GM12891 (cell line): ENCODE data around the gene TRERF1.

ENCODE experiments used
- PAX5 ChIP-seq: IDR thresholded peaks from 2 replicates; pipeline ENCODE4 v1.6.1; 2011; ENCODE audit warnings: low read length, moderate library complexity, mild to moderate bottlenecking; ENCODE audit not compliant: insufficient read depth, severe bottlenecking
- POLR2A ChIP-seq: IDR thresholded peaks from 2 replicates; pipeline ENCODE4 v1.6.1; 2011; ENCODE audit warnings: low read depth, low read length, control low read depth
- POLR2AphosphoS5 ChIP-seq: IDR thresholded peaks from 2 replicates; pipeline ENCODE4 v1.6.1; 2011; ENCODE audit warnings: low read depth, low read length, control low read depth
- SPI1 ChIP-seq: IDR thresholded peaks from 2 replicates; pipeline ENCODE4 v1.6.1; 2011; ENCODE audit warnings: low read depth, low read length, control low read depth
- TAF1 ChIP-seq: IDR thresholded peaks from 2 replicates; pipeline ENCODE4 v1.6.1; 2011; ENCODE audit warnings: low read depth, low read length, control low read depth

DNA sequence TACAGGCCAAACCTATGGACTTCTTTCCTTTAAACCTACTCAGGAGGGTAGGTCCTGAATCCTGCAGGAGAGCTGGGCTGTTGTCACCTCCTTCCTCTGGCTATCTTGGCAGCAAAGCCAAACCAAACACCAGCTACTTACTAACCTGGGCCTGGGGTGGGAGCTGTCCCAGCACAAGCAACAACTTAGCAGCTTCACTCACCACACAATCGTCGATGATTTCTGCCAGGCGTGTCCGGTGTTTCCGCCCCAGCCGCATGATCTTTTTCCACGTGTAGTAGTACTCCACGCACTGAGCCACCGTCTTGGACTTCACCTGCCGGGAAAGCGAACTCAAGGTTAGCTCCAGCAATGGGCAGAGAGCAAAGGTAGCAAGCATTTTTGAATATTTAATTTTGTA, 208.7 kb downstream of the TRERF1 start:
- TF ChIP-seq SPI1 (no peak), POLR2A (no peak), POLR2AphosphoS5 (no peak), TAF1 (no peak), PAX5 (no peak)
